Right ventricle myocardium inferior (tissue), 1 donor: Measurements from ENCODE around the gene TMEM151B. TPM values are rescaled to one million over a fixed set of nuclear protein-coding genes. Genes with fewer than 3 reads are reported as not detected.
"Not testable (repeated sequence)": the region's sequence is repeated elsewhere in the genome, so short reads cannot be mapped to it uniquely, and the experiment has no call there.

ENCODE experiments used
- ATAC-seq: fragments of 200-7000 bp; cut with Tn5 transposase; one replicate; pipeline ENCODE4 v1.9.1; 2020; ENCODE audit warnings: mild to moderate bottlenecking, moderate library complexity
- DNase-seq: peaks from one replicate; pipeline ENCODE4 v3.0.0; 2021; ENCODE audit errors: missing footprints
- intact Hi-C: fragments of 100-400 bp; cut with DNase I; formaldehyde crosslinking; loops from one replicate; pipeline ENCODE4 v1.11.0; 2022
- total RNA-seq: library from RNA; stranded (reverse); fragmentation: NEBNext Ultra II Directional; extraction: Animal tissue kit (Norgen Biotek cat#: 25700); gene quantifications from one replicate; pipeline ENCODE4 v1.2.1, GENCODE V29; 2021
- donor health status: DM: no; HTN: yes; CAD: no; lungs with severe emphysema.

The TMEM151B gene
- total RNA-seq, 1 donor from 2014 or later = not detected

- peak; percentile 60 for ATAC-seq
- peak; percentile 71 for DNase-seq
- intact Hi-C loops = loop anchor here (10.0 kb wide), 1 partner anchor 455 kb away; the partner anchor contains the start of gene VEGFA
Measured at GRCh38 chr6:44229376-44230033, 40.7 kb upstream of the TMEM151B start.

GRCh38 chr6:44230034-44230675 is 40.1 kb upstream of the TMEM151B start:
- ATAC-seq = no peak
- no peak for DNase-seq
- intact Hi-C loops = no loop called here

- DNase-seq, ATAC-seq, intact Hi-C loops: not testable (repeated sequence)
Measured at GRCh38 chr6:44231426-44231825, 38.8 kb upstream of the TMEM151B start.

- ATAC-seq = no peak
- intact Hi-C loops = no loop called here
- no peak for DNase-seq
Measured at GRCh38 chr6:44232676-44233566, 37.3 kb upstream of the TMEM151B start.

- ATAC-seq = no peak
- intact Hi-C loops = loop anchor here (1.0 kb wide), 2 partner anchors 12 to 61 kb away; no protein-coding TSS in a partner anchor
- peak; percentile 63 for DNase-seq
Measured at GRCh38 chr6:44233567-44234100, 36.6 kb upstream of the TMEM151B start.

GRCh38 chr6:44234101-44235025 is 35.9 kb upstream of the TMEM151B start:
- intact Hi-C loops = loop anchor here (1.0 kb wide), 2 partner anchors 13 to 62 kb away; no protein-coding TSS in a partner anchor
- DNase-seq (peak; percentile 89), ATAC-seq (peak; percentile 59)

GRCh38 chr6:44235269-44235668 is 35.0 kb upstream of the TMEM151B start:
- DNase-seq (no peak), ATAC-seq (no peak)
- intact Hi-C loops = no loop called here

- ATAC-seq (no peak), DNase-seq (no peak)
- intact Hi-C loops = no loop called here
Measured at GRCh38 chr6:44235891-44236516, 34.2 kb upstream of the TMEM151B start.

- intact Hi-C loops = no loop called here
- peak; percentile 85 for ATAC-seq
- peak; percentile 93 for DNase-seq
Measured at GRCh38 chr6:44237021-44237812, 33.0 kb upstream of the TMEM151B start.

- peak; percentile 93 for DNase-seq
- intact Hi-C loops = no loop called here
- ATAC-seq = peak; percentile 81
Measured at GRCh38 chr6:44237813-44238433, 32.3 kb upstream of the TMEM151B start.

- DNase-seq = no peak
- no peak for ATAC-seq
- intact Hi-C loops = no loop called here
Measured at GRCh38 chr6:44238687-44239350, 31.4 kb upstream of the TMEM151B start.

GRCh38 chr6:44243345-44243744 is 26.9 kb upstream of the TMEM151B start:
- no peak for ATAC-seq
- intact Hi-C loops = no loop called here
- DNase-seq = no peak

GRCh38 chr6:44245391-44245911 is 24.8 kb upstream of the TMEM151B start:
- DNase-seq (no peak), ATAC-seq (no peak)
- intact Hi-C loops = loop anchor here (5.0 kb wide), 1 partner anchor 143 kb away; no protein-coding TSS in a partner anchor

GRCh38 chr6:44245912-44246662 is 24.2 kb upstream of the TMEM151B start:
- DNase-seq = peak; percentile 94
- peak; percentile 89 for ATAC-seq
- intact Hi-C loops = loop anchor here (5.0 kb wide), 1 partner anchor 144 kb away; no protein-coding TSS in a partner anchor
